GM23338 (cell line): ENCODE data around the gene INAFM1. TPM values are rescaled to one million over a fixed set of nuclear protein-coding genes. Genes with fewer than 3 reads are reported as not detected.

ENCODE experiments used
- ATAC-seq: fragments of 200-7000 bp; cut with Tn5 transposase; 3 replicates; pipeline ENCODE4 v1.9.1; 2020
- DNase-seq: peaks from one replicate; pipeline ENCODE4 v3.0.0-alpha.2; 2015; ENCODE audit warnings: low spot score
- H2AFZ ChIP-seq: fragments of 200-600 bp; sonication (generic); 2 replicates; pipeline ENCODE4 v1.8.0; 2016; ENCODE audit warnings: antibody characterized with exemption, mild to moderate bottlenecking, moderate library complexity
- H3F3A ChIP-seq: fragments of 200-600 bp; sonication (generic); replicated peaks from 2 replicates; pipeline ENCODE4 v1.8.0; 2017; ENCODE audit warnings: antibody characterized with exemption, mixed run types, low read depth
- H3K27ac ChIP-seq: fragments of 200-600 bp; sonication (generic); 2 replicates; pipeline ENCODE4 v1.6.1; 2016; ENCODE audit warnings: low read depth
- H3K27me3 ChIP-seq: fragments of 200-600 bp; sonication (generic); 2 replicates; pipeline ENCODE4 v1.8.0; 2016; ENCODE audit warnings: mild to moderate bottlenecking, mixed run types, moderate library complexity; ENCODE audit not compliant: insufficient read depth
- H3K36me3 ChIP-seq: fragments of 200-600 bp; sonication (generic); 2 replicates; pipeline ENCODE4 v1.8.0; 2016; ENCODE audit warnings: mild to moderate bottlenecking; ENCODE audit not compliant: insufficient read depth
- H3K4me1 ChIP-seq: fragments of 200-600 bp; sonication (generic); 2 replicates; pipeline ENCODE4 v1.8.0; 2016; ENCODE audit warnings: mild to moderate bottlenecking, moderate library complexity; ENCODE audit not compliant: insufficient read depth
- H3K4me2 ChIP-seq: fragments of 200-600 bp; sonication (generic); 2 replicates; pipeline ENCODE4 v1.7.1; 2017; ENCODE audit warnings: mixed run types
- H3K4me3 ChIP-seq: fragments of 200-600 bp; sonication (generic); 2 replicates; pipeline ENCODE4 v1.6.1; 2016; ENCODE audit warnings: mixed run types
- H3K79me2 ChIP-seq: fragments of 200-600 bp; sonication (generic); replicated peaks from 2 replicates; pipeline ENCODE4 v1.8.0; 2017; ENCODE audit warnings: mild to moderate bottlenecking; ENCODE audit not compliant: insufficient read depth
- H3K9me2 ChIP-seq: fragments of 200-600 bp; sonication (generic); 2 replicates; pipeline ENCODE4 v1.8.0; 2017; ENCODE audit not compliant: insufficient read depth
- H4K20me1 ChIP-seq: fragments of 200-600 bp; sonication (generic); replicated peaks from 2 replicates; pipeline ENCODE4 v1.8.0; 2017; ENCODE audit warnings: mild to moderate bottlenecking; ENCODE audit not compliant: insufficient read depth
- H3K27ac Mint-ChIP-seq: 2 replicates; pipeline ENCODE4 v1.8.0; 2020; ENCODE audit warnings: inconsistent platforms, mild to moderate bottlenecking, moderate library complexity, mixed read lengths
- H3K27me3 Mint-ChIP-seq: 3 replicates; pipeline ENCODE4 v1.8.0; 2022; ENCODE audit warnings: low read depth, mild to moderate bottlenecking, moderate library complexity, mixed read lengths, inconsistent platforms; ENCODE audit not compliant: insufficient read depth, poor library complexity
- H3K36me3 Mint-ChIP-seq: 3 replicates; pipeline ENCODE4 v1.8.0; 2021; ENCODE audit warnings: low read depth, mild to moderate bottlenecking, inconsistent platforms, moderate library complexity, mixed read lengths
- H3K4me1 Mint-ChIP-seq: 3 replicates; pipeline ENCODE4 v1.8.0; 2020; ENCODE audit warnings: mild to moderate bottlenecking, inconsistent platforms, mixed read lengths
- H3K4me3 Mint-ChIP-seq: 3 replicates; pipeline ENCODE4 v1.8.0; 2021; ENCODE audit warnings: moderate library complexity, mild to moderate bottlenecking, inconsistent platforms, mixed read lengths
- H3K9me3 Mint-ChIP-seq: 3 replicates; pipeline ENCODE4 v1.8.0; 2020; ENCODE audit warnings: moderate library complexity, mild to moderate bottlenecking, inconsistent platforms, mixed read lengths
- CREB1 ChIP-seq: fragments of 250-450 bp; sonication (Bioruptor Pico); IDR thresholded peaks from 2 replicates; pipeline ENCODE4 v1.5.0; 2020; ENCODE audit warnings: low read depth, mild to moderate bottlenecking, moderate library complexity
- EZH2phosphoT487 ChIP-seq: fragments of 200-600 bp; sonication (generic); IDR thresholded peaks from one replicate; pipeline ENCODE4 v1.8.1; 2018; ENCODE audit warnings: antibody characterized with exemption; ENCODE audit not compliant: unreplicated experiment
- POLR2AphosphoS5 ChIP-seq: IDR thresholded peaks from 2 replicates; pipeline ENCODE4 v1.6.1; 2016; ENCODE audit warnings: antibody characterized with exemption, low read depth
- polyA plus RNA-seq: library from polyadenylated mRNA; unstranded; fragments of >200 nt; fragmentation: Nextera tagmentation; extraction: Ambion mirVana; gene quantifications from 2 replicates; pipeline ENCODE4 v1.2.1, GENCODE V29; 2016
- total RNA-seq: library from RNA; depleted of rRNA; stranded (reverse); fragments of >200 nt; shearing (Covaris generic); gene quantifications from 2 replicates; pipeline ENCODE4 v1.2.3, GENCODE V29; 2014
- TF ChIP-seq, protein P1 (sequence below), 2 experiments: fragments of 200-600 bp in 1 of 2; sonication (generic) in 1 of 2; conservative IDR thresholded peaks; 2 replicates each; pipeline versions ENCODE4 v1.5.1 to v1.6.1; 2016 to 2017; ENCODE audit warnings: antibody characterized with exemption in 2 of 2, low read depth in 2 of 2, mild to moderate bottlenecking in 2 of 2, moderate library complexity in 1 of 2
- TF ChIP-seq, protein P2 (sequence below): fragments of 250-450 bp; sonication (Bioruptor Pico); IDR thresholded peaks from 2 replicates; pipeline ENCODE4 v1.5.0; 2020; ENCODE audit warnings: mild to moderate bottlenecking, moderate library complexity

Gene INAFM1
- total and polyA plus RNA-seq, 2 experiments from 2014 or later = 2.9 to 10.2 TPM

DNA sequence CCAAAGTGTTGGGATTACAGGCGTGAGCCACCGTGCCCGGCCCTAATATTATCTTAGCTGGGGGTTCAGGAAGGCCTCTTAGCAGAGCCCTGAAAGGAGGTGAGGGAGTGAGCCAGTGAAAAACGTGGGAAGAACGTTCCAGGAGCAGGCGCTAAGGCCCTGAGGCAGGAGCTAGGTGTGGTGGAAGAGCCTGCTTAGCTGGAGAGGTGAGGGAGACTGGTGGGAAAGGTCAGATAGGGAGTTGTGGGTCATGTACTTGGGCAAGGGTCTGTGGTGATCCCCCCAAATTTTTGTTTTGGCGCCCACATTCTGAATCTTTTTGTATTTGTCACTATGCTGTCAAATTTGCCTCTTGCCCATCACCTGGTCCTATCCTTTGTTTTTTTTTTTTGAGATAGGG, 5.1 kb upstream of the INAFM1 start:
- H2AFZ ChIP-seq = no peak overlapping the region
- Mint-ChIP-seq H3K27me3 (peaks cover 29% of the 10 kb centered on the region), H3K4me3 (no peak overlapping the region), H3K9me3 (no peaks in the 10 kb centered on the region; the same call in 2 of the 3 replicates), H3K27ac (no peak overlapping the region), H3K36me3 (peaks cover 45% of the 10 kb centered on the region), H3K4me1 (peaks cover 17% of the 10 kb centered on the region)
- ATAC-seq = no peak
- H4K20me1 ChIP-seq = peaks cover 3% of the 10 kb centered on the region
- no peaks in the 10 kb centered on the region for H3K79me2 ChIP-seq
- H3K4me1 ChIP-seq = peaks cover 11% of the 10 kb centered on the region; the same call in 1 of the 2 replicates
- no peaks in the 10 kb centered on the region for H3K9me2 ChIP-seq
- DNase-seq = no peak
- H3K27me3 ChIP-seq = no peaks in the 10 kb centered on the region
- H3K27ac ChIP-seq = no peak overlapping the region; the same call in 1 of the 2 replicates
- H3K4me2 ChIP-seq = no peak overlapping the region
- TF ChIP-seq CREB1 (no peak), EZH2phosphoT487 (no peak), POLR2AphosphoS5 (no peak)
- TF ChIP-seq, protein P1, sequence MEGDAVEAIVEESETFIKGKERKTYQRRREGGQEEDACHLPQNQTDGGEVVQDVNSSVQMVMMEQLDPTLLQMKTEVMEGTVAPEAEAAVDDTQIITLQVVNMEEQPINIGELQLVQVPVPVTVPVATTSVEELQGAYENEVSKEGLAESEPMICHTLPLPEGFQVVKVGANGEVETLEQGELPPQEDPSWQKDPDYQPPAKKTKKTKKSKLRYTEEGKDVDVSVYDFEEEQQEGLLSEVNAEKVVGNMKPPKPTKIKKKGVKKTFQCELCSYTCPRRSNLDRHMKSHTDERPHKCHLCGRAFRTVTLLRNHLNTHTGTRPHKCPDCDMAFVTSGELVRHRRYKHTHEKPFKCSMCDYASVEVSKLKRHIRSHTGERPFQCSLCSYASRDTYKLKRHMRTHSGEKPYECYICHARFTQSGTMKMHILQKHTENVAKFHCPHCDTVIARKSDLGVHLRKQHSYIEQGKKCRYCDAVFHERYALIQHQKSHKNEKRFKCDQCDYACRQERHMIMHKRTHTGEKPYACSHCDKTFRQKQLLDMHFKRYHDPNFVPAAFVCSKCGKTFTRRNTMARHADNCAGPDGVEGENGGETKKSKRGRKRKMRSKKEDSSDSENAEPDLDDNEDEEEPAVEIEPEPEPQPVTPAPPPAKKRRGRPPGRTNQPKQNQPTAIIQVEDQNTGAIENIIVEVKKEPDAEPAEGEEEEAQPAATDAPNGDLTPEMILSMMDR (conservative IDR thresholded peaks at IDR 0.05; ENCODE audit: low read depth in 2 of 2) = no peak
- TF ChIP-seq, protein P2, sequence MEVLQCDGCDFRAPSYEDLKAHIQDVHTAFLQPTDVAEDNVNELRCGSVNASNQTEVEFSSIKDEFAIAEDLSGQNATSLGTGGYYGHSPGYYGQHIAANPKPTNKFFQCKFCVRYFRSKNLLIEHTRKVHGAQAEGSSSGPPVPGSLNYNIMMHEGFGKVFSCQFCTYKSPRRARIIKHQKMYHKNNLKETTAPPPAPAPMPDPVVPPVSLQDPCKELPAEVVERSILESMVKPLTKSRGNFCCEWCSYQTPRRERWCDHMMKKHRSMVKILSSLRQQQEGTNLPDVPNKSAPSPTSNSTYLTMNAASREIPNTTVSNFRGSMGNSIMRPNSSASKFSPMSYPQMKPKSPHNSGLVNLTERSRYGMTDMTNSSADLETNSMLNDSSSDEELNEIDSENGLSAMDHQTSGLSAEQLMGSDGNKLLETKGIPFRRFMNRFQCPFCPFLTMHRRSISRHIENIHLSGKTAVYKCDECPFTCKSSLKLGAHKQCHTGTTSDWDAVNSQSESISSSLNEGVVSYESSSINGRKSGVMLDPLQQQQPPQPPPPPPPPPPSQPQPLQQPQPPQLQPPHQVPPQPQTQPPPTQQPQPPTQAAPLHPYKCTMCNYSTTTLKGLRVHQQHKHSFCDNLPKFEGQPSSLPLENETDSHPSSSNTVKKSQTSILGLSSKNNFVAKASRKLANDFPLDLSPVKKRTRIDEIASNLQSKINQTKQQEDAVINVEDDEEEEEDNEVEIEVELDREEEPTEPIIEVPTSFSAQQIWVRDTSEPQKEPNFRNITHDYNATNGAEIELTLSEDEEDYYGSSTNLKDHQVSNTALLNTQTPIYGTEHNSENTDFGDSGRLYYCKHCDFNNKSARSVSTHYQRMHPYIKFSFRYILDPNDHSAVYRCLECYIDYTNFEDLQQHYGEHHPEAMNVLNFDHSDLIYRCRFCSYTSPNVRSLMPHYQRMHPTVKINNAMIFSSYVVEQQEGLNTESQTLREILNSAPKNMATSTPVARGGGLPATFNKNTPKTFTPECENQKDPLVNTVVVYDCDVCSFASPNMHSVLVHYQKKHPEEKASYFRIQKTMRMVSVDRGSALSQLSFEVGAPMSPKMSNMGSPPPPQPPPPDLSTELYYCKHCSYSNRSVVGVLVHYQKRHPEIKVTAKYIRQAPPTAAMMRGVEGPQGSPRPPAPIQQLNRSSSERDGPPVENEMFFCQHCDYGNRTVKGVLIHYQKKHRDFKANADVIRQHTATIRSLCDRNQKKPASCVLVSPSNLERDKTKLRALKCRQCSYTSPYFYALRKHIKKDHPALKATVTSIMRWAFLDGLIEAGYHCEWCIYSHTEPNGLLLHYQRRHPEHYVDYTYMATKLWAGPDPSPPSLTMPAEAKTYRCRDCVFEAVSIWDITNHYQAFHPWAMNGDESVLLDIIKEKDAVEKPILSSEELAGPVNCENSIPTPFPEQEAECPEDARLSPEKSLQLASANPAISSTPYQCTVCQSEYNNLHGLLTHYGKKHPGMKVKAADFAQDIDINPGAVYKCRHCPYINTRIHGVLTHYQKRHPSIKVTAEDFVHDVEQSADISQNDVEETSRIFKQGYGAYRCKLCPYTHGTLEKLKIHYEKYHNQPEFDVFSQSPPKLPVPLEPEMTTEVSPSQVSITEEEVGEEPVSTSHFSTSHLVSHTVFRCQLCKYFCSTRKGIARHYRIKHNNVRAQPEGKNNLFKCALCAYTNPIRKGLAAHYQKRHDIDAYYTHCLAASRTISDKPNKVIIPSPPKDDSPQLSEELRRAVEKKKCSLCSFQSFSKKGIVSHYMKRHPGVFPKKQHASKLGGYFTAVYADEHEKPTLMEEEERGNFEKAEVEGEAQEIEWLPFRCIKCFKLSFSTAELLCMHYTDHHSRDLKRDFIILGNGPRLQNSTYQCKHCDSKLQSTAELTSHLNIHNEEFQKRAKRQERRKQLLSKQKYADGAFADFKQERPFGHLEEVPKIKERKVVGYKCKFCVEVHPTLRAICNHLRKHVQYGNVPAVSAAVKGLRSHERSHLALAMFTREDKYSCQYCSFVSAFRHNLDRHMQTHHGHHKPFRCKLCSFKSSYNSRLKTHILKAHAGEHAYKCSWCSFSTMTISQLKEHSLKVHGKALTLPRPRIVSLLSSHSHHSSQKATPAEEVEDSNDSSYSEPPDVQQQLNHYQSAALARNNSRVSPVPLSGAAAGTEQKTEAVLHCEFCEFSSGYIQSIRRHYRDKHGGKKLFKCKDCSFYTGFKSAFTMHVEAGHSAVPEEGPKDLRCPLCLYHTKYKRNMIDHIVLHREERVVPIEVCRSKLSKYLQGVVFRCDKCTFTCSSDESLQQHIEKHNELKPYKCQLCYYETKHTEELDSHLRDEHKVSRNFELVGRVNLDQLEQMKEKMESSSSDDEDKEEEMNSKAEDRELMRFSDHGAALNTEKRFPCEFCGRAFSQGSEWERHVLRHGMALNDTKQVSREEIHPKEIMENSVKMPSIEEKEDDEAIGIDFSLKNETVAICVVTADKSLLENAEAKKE (CRISPR knock-in tag) = no peak
- peaks cover 16% of the 10 kb centered on the region for H3F3A ChIP-seq
- H3K36me3 ChIP-seq = no peaks in the 10 kb centered on the region
- no peak overlapping the region for H3K4me3 ChIP-seq
